T-helper 9 cell (primary cell): ENCODE data around the gene KLHDC7B.
"Not testable (repeated sequence)": the region's sequence is repeated elsewhere in the genome, so short reads cannot be mapped to it uniquely, and the experiment has no call there.

Source experiments
- DNase-seq: peaks from one replicate; pipeline ENCODE4 v3.0.0-alpha.2; 2020

KLHDC7B gene

DNA sequence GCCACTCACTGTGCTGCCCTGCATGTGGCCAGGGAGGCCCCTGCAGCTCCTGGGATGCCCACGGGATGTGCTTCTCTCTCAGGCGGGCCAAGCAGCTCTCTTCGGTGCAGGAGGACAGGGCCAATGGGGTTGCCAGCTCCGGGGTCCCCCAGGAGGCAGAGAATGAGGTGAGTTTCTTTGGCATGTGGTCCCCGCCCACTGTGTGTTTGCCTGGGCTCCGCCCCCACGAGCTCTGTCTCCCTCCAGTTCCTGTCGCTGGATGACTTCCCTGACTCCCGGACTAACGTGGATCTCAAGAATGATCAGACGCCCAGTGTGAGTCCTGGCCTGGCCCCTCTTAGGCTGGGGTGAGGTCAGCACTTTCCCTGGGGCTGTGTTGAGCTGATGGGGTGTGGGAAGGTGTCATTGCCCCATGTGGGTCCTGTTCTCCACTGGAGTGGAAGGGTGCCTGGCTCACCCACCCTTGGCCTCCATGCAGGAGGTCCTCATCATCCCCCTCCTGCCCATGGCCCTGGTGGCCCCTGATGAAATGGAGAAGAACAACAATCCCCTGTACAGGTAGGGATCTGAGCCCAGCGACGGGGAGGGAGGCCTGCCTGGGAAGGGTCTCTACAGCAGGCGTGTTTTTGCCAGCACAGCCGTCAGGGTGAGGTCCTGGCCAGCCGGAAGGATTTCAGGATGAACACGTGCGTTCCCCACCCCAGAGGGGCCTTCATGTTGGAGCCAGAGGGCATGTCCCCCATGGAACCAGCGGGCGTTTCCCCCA lies 28.0 kb upstream of the KLHDC7B start:
- DNase-seq = no peak

DNA sequence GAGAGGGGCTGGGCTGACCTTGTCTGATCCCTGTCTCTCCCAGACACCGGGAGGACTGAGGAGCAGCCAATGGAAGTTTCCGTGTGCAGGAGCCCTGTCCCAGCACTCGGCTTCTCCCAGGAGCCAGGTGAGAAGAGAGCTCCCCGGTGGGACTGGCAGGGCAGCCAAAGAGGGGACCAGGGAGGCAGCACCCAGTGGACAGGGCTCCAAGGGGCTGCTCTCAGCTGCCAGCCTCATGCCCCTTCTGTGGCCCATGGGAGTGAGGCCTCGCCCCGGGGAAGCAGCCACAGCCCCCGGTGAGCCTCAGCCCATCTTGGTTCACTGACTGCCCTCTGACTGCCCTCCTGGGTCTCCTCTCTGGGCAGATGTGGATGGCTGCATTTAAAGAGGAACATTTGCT lies 27.1 kb upstream of the KLHDC7B start:
- DNase-seq = no peak

DNA sequence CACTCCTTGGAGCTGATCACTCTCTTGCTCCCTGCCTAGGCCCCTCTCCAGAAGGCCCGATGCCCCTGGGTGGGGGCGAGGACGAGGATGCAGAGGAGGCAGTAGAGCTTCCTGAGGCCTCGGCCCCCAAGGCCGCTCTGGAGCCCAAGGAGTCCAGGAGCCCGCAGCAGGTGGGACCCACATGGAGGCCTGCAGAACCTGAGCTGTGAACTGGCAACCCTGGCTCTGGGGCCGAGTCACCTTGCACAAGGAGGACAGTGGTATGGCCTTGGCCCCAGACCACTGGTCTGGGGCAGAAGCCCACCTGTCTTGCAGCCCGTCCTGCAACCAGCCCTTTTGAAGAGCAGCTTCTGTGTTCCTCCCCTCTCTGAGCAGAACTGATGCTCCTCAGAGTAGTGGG lies 26.5 kb upstream of the KLHDC7B start:
- DNase-seq = no peak

DNA sequence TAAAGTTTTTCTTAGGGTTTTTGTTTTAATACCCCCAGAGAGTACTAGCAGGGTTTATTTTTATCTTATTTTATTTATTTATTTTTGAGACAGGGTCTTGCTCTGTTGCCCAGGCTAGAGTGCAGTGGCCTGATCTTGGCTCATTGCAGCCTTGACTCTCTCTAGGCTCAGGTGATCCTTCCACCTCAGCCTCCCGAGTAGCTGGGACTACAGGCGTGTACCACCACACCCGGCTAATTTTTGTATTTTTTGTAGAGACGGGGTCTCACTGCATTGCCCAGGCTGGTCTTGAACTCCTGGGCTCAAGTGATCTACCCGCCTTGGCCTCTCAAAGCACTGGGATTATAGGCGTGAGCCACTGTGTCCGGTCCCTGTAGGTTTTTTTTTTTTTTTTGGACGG lies 25.5 kb upstream of the KLHDC7B start:
- DNase-seq = not testable (repeated sequence)

DNA sequence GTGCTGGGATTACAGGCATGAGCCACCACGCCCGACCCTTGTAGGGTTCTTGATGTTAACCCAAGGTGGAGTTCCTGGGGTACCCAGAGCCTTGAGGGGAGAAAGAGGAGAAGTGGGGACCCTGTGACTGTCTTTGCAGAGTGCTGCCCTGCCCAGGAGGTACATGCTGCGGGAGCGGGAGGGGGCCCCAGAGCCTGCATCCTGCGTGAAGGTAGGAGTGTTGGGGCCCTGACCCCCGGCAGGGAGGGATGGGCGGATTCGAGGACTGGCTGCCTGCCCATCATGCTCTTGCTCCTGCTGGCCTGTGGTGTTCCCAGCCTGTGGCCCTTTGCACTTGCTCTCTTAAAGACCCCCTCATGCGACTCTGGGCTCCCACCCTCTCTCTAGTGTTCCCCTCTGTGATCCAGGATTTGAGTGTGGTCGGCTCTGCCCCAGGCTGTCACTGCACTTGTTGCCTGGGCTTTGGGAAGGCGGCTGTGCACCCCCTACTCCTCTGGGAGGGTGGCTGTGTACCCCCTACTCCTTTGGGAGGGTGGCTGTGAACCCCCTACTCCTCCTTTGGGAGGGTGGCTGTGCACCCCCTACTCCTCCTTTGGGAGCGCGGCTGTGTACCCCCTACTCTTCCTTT lies 24.8 kb upstream of the KLHDC7B start:
- no peak for DNase-seq

DNA sequence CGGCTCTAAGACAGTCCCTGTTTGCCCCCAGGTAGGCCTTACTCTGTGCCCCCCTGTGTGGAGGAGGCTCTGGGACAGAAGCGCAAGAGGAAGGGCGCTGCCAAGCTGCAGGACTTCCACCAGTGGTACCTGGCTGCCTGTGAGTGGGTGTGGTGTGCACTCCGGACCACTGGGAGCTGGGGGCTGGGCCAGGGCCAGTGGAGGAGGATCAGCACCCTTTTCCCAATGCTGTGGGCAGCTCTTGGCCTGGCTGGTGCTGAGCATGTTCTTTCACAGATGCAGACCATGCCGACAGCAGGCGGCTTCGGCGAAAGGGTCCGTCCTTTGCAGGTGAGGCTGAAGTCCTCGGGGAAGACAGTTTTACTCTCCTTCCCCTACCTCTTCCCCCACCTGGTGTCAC lies 24.0 kb upstream of the KLHDC7B start:
- no peak for DNase-seq

DNA sequence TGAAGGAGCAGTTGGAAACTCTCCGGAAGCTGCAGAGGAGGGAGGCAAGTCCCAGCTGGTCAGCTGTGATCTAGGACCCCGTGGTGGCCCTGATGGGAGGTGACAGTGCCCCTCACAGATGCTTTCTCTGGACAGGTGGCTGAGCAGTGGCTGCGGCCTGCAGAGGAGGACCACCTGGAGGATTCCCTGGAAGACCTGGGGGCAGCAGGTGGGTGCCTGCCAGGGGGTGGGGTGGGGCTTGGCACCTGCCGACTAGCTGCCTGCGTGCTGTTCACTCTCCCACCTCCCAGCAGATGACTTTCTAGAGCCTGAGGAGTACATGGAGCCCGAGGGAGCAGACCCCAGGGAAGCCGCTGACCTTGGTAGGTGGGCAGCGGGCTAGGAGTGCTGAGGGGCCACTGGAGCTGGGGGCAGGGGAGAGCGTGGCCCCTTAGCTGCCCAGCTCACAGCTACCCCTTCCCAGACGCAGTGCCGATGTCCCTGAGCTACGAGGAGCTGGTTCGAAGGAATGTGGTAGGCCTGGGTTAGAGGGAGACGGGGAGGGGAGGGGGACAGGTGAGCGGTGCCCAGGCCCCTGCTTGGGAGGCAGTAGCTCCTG lies 23.4 kb upstream of the KLHDC7B start:
- DNase-seq = no peak

DNA sequence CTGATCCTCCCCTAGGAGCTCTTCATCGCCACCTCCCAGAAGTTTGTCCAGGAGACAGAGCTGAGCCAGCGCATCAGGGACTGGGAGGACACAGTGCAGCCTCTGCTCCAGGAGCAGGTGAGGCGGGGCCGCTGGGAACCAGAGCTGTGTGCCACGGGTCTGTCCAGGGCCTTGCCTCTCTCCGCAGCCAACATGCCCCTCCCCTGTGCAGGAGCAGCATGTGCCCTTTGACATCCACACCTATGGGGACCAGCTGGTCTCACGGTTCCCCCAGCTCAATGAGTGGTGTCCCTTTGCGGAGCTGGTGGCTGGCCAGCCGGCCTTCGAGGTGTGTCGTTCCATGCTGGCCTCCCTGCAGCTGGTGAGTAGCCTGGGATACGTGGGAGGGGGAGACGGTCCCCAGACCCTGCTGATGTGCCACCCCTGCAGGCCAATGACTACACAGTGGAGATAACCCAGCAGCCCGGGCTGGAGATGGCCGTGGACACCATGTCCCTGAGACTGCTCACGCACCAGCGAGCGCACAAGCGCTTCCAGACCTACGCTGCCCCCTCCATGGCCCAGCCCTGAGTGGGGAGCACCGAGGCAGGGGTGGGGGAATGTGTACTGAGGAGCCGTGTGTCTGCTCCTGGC lies 22.8 kb upstream of the KLHDC7B start:
- no peak for DNase-seq

DNA sequence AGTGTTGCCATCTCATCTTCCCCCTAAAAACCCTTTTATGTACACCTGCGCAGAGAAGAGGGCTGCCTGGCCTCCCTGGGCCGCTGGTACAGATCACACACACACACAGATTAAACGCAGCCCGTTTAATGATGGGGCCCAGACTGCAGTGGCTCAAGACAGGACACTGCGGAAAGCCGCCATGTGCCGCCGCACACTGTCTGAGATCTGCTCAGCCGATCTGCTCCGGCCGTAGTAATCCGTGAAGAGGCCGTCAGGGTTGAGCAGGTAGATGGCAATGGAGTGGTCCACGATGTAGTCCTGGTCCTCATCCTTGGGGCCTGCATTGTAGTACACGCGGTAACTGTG lies 22.3 kb upstream of the KLHDC7B start:
- DNase-seq = no peak

DNA sequence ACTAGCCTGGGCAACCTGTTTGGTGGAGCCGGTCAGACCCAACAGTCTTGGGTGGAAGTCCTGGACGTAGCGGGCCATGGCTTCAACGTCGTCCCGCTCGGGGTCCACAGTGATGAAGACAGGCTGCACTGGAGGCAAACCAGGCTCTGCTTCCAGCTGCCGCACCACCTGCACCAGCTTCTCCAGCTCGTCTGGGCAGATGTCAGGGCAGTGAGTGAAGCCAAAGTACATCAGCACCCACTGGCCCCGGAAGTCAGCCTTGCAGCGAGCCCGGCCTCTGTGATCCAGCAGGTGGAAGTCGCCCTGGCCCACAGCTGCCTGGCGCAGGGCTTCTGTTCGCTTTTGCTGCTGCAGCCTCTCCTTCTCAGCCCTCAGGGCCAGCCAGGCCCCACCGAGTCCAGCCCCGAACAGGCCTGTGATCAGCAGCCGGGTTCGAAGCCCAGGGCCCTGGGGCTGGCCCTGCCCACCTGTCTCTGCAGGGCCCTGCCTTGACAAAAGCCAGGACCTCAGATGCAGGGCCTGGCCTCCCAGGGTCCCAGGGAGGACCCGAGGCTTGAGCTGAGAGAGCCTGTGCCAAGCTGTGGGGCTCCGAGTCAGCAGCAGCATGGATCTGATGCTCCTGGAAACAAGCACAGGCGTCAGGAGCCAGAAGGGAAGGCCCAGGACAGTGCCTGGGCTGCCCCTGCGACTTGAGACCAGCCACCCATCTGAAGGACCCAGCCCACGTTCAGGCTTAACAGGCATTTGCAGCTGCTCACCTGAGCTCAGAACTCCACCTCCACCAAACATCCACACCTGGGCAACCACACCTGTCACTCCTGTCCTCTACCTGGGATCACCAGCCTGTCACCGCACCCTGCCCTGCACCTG lies 21.7 kb upstream of the KLHDC7B start:
- DNase-seq = no peak

DNA sequence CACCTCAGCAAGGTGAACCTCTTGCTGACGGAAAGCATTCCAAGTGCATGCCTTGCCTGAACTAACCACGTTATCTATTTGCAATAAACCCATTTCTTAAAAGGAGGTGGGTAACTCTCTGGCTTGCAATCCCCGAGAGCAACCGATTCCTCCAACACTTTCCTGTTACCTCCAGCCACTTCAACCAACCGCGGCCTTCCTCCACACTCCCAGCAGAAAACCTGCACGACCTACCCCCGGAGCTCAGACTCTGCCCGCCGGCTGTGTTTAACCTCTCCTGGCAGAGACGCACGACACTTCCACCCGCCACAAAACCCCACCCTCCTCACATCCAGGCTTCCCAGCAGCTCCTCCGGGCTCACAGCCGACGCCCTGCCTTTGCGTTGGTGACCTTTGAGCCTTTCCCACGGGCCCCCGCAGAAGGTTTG lies 21.0 kb upstream of the KLHDC7B start:
- no peak for DNase-seq

DNA sequence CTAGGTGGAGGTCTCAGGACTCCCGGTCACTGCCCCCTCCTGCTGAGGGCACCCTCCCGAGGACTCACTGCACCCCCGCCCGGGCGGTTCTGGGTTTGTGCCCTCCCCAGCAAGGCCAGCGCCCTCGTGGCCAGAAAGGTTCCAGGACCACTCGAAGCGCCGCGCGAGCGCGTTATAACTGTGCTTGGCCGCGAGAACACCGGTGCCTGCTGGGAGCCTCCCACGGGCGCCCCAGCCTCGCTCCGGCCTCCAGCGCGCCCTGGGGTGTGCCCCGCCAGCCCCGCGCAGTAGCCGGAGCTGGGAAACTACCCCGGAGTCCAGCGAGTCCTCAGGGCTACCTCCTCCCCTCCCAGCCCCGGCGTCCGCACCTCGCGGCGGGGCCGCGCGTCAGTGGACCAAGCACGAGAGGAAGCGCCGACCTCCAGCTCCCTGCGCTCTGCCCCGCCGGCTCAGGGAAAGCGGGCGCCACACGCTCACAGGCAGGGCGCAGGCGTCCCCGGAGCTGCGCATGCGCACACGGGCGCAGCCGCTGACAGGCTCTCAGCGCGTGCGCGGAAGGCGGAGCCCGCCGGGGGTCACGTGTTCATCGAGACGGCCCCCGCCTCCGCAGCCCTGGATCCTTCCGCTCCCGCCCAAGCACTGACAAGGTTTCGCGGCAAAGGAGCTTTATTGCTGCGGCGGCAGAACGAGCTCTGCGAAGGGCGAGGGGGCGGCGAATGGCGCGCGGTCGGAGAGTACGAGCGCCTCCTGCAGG lies 20.4 kb upstream of the KLHDC7B start, which contains the start of gene SCO2:
SCO2 (minus strand) TSS at position 495 of the 754 bp plus-strand sequence. CDS start 1,187 bp downstream, outside the sequence.
- peak; percentile 95 for DNase-seq

DNA sequence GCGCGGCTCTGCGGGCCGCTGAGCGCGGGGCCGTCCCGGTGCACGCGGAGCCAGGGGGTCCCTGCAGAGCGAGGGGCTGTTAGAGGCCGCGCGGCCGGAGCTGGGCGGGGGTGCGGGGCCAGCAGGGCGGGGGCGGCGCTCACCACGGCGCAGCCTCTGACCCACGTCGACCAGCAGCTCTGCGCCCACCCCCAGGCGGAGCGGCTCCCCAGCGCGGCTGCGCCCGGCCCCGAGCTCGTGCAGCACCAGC lies 19.9 kb upstream of the KLHDC7B start:
- no peak for DNase-seq

DNA sequence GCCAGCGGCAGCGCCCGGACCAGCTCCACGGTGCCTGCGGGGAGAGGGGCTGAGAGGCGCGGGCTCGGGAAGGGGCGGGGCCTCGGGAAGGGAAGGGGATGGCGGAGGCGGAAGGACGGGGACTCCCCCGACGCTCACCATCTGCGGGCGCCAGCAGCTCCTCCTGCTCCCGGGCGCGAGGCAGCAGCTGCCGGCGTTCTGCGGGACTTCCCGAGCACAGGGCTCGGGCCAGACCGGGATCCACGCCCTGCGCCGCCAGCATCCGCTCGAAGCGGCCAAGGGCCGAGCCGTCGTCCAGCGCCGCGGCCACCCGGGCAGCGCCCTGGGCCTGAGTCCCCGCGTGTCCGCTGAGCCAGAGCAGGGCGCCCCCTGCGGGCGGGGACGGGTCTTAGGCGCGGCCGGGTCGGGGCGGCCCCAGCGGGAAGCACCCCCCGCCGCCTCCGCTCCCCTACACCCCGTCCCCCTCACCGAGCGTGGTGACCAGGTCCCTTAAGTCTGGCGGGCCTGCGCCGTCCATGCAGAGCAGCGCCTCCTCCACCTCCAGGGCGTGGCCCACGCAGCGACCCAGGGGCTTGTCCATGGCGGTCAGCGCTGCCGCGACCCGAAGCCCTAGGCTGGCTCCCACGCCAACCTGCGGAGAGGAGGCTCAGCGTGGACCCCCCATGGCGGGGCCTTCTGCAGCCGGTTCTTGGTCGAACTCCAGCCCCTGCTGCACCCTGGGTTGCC lies 19.4 kb upstream of the KLHDC7B start:
- peak; percentile 78 for DNase-seq

DNA sequence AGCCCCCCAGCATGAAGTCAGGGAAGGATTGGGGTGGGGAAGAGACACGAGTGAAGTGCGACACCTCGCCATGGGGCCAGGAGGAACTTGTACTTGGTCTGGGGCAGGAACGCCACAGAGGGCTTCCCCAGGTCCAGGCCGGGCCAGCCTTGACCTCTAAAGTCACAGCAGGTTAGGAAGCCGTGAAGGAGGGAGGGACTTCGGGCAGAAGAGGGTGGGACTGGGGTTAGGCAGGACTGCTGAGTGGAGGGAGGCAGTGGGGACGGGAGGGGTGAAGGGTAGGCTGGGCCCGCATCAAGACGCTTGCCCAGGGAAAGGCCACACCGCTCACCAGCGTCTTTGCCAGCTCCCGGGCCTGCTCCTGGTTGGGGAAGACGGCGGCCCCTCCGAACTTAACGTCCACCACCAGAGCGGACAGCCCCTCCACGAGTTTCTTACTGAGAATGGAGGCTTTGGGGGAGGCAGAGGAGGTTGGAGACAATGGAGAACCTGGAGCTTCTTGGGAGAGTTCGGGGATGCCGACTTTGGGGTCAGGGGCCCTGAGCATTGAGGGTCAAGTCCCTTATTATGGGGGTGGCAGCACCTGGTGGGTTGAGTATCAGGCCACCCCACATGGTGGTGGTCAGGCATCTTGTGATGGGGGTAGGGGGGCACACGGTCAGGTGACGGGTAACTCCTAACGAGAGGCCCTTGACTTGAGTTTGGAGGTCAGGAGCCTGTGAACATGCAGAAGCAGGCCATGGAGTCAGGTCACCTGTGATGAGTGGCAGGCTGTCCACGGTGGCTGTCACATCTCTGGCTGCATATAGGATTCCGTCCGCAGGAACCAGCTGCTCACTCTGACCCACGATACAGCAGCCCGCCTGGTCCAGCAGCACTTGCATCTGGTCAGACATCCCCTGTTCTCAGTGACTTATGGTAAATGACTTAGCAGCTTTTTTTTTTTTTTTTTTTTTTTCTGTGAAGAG lies 18.6 kb upstream of the KLHDC7B start:
- DNase-seq = no peak

DNA sequence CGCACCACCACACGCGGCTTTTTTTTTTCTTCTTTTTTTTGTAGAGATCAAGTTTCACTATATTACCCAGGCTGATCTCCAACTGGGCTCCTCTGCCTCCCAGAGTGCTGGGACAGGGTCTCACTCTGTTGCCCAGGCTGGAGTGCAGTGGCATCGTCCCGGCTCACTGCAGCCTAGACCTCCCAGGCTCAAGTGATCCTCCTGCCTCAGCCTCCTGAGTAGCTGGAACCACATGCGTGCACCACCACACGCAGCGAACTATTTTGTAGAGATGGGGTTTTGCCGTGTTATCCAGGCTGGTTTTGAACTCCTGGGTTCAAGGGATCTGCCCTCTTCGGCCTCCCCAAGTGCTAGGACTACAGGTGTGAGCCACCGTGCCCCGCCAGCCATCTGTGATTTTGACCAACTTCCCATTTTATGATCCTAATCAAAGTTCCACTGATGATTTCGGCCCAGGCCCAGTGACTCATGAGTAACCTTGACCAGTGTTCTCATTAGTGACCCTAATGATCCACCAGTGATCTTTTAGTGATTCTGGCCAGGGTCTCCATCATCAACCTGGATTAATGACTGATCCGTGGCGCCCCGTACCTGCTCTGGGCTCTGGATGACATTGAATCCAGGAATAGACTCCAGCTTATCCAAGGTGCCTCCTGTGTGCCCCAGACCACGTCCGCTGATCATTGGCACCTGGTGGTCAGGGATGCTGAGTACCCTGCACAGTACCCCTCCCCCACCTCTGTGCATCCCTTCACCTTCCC lies 17.6 kb upstream of the KLHDC7B start:
- DNase-seq = no peak

DNA sequence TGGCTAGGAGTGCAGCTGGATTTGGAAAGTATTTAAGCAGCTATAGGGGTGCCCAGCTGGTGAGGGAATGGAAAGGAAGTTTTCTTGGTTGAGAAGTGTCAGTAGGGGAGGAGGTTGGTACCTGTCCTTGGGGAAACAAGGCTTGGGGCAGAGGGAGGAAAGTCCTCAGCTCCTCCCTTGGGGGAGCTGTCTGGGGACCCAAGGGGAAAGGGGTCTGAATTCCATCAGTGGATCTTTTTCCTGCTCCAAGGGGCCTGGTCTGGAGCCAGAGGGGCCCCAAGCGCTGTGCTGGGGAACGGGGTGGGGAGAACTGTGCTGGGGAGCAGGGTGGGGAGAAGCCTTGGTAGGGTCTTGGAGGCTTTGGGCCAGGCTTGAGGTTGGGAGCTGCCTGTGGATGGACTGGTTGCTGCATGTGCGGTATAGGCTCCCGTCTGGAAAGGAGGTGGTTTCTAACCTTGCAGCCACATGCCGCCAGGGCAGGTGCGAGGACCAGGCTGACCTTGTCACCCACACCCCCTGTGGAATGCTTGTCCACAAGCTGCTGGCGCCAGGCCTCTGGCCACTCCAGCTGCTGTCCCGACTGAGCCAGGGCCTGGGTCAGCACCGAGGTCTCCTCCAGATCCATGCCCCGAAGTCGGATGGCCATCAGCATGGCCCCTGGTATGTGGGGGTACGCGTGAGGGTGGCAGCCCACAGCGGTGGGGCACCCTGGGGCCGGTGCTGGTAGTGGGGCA lies 16.9 kb upstream of the KLHDC7B start:
- no peak for DNase-seq

DNA sequence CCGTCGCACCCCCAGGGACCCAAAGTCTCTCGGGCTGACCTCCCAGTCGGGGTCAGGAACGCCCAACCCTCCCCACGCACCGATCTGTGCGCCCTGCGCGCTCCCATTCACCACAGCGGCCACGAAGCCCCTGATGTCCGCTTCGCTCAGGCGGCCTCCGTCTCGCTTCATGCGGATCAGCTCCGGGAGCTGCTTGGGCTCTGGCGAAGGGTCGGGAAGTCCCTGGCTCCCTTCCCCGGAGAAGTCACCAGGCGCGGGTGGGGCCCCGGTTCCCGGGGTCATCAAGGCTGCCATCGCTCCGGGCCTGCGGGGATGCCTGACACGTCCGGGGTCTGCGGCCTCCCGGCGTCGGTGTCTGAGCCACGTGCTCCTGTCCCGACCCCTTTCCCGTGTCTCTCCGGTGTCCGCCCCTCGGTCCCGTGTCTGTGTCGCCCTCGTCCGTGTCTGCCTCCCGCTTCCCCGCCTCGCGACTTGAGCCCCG lies 16.2 kb upstream of the KLHDC7B start:
- DNase-seq = no peak
